ENCODE results near the gene MALRD1. TPM values are rescaled to one million over a fixed set of nuclear protein-coding genes. Genes with fewer than 3 reads are reported as not detected.
A peak's percentile ranks its signal among the peaks of the same experiment; 100 is the strongest.

Gene MALRD1
- total RNA-seq, 1 experiment from 2014 or later: not detected

- no peak for DNase-seq (ENCODE audit: low read depth)
Measured at GRCh38 chr10:19638896-19639233, 590.3 kb downstream of the MALRD1 start.

DNA sequence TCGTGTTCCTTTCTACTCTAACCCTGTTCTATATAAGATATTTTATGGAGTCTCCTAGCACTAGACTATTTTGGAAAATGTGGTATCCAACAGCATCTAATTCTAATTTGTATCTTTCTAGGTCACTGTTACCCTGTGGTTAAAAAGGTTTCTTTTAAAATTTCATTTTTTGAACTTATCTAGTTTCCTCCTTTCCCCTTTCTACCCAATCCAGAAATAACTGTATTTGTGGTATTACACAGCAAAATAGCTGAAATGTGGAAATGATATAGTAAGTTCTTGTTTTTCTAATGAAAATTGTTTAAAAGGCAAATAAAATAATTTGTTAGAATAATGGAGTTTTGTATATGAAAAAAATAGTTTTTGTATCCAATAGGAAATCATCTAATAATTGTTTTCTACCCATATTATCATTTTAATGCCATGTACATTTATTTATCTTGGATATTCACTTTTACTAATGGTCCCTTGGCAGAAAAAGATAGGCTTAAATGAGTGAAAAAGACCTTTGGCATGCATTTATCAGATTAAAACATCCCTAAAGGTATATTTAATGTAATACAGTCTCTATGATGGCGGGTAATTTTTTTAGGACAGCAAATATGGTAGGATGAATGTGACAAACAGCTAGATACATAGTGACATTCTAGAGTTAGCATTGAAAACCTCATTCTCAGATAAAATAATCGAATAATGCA is 592.1 kb downstream of the MALRD1 start:
- DNase-seq (ENCODE audit: low read depth): no peak

GRCh38 chr10:19651549-19651948 is 602.9 kb downstream of the MALRD1 start:
- DNase-seq (ENCODE audit: low read depth): peak; percentile 75

DNA sequence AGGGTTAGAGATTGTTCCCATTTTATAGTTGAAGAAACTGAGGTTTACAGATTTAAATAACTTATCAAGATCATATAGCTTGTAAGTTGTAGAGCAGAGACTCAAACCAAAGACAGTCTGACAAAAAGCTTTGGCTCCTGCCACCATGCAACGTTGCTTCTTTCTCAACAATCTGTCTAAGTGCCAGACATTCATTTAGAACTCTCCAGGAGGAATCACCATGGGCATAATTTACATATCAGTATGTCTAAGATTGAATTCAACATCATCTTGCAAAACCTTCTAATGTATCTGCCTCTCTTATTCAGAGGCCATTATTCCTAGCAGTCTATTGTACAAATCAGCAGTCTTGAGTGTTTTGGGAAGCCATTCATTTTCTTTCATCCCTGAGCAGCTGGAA is 604.1 kb downstream of the MALRD1 start:
- DNase-seq (ENCODE audit: low read depth): no peak

DNA sequence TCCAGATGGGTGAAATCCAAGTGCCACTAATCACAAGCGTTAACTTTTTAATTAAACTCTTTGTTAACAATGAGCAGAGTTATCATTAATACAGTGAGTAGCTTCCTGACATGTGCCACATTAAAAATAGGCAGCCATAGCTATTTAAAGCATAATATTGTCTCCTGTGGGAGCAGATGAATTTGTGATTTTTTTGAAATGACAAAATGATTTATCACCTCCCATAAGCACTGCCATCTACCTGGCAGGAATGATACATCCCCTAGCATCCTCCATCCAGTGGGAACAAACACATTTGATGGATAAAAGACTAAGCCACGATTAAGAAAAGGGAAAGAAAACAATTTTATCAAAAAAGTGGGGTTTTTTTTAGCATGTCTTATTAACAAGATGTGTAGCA is 605.3 kb downstream of the MALRD1 start:
- no peak for DNase-seq (ENCODE audit: low read depth)

GRCh38 chr10:19654576-19654975 is 606.0 kb downstream of the MALRD1 start:
- peak; percentile 85 for DNase-seq (ENCODE audit: low read depth)

GRCh38 chr10:19656420-19657042 is 607.9 kb downstream of the MALRD1 start:
- DNase-seq (ENCODE audit: low read depth): no peak

GRCh38 chr10:19658131-19658530 is 609.5 kb downstream of the MALRD1 start:
- DNase-seq (ENCODE audit: low read depth): no peak

DNA sequence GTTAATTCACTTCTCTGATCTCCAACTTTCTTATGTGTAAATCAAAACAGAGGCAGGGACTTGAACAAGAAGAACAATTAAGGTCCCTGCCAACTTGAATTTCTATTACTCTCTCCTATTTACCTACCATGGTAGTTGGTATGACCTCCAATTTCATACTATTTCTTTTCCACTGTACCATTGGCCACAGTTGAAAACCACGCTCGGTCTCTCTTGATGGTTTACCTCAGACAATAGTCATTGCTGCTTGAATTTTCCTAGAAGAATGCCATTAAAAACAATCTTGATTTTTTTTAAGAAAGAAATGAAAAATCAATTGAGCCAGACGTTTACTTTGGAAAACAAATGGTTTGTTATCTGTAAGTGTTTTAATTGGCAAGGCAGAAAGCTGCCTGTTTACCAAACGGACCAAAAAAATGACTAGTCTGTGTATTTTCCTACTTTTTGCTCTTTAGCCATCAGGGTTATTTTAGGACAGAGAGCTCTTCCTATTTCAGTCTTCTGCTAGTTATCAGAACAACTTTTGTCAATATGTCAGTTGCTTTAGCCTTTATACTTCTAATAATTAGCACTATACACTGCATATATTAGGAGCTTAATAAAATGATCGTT is 610.1 kb downstream of the MALRD1 start:
- no peak for DNase-seq (ENCODE audit: low read depth)

DNA sequence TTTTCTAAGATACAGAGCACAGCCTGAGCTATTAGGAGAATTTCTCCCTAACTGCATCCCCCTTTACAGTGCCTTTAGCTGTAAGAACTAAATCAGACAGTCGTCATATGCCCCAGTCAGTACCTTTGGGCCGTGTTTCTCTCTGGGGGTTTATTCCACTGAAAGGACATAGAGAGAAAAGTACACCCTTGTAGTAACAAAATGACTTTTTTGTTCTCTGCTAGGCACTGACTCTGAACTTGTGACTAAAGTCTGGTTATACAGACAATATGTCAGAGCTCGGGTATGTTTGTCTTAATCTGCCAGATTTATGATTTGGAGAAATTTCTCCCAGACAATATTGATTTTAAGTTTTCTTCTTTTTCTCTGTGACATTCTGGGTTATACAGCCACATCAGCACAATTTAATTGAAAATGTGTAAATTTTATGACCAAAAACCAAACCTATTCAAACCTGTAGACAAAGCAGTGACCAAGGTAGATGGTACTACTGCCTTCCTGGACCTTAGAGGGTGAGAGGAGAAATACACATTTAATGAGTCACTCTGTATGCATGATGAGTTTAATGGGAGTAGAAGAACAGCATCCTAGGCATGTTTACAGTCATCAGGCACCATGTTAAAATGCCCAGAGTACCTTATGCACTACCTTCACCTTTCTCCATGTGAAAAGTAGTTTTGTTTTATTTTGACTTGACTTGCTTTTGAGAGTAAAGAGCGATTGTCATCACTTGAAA is 611.5 kb downstream of the MALRD1 start:
- DNase-seq (ENCODE audit: low read depth): no peak

DNA sequence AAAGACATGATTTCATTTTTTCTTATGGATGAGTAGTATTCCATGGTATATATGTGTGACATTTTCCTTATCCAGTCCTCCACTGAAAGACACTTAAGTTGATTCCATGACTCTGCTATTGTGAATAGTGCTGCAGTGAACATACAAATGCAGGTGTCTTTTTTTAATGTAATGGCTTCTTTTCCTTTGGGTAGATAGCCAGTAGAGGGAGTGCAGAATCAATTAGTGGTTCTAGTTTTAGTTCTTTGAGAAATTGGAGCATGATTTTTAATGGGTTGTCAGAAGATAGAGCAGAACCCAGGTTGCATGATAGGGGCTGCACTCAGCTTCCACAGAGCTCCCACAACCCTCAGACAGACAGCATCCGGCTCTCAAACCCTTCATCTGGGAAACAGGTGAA is 614.7 kb downstream of the MALRD1 start:
- no peak for DNase-seq (ENCODE audit: low read depth)

GRCh38 chr10:19668116-19668515 is 619.5 kb downstream of the MALRD1 start:
- no peak for DNase-seq (ENCODE audit: low read depth)

DNA sequence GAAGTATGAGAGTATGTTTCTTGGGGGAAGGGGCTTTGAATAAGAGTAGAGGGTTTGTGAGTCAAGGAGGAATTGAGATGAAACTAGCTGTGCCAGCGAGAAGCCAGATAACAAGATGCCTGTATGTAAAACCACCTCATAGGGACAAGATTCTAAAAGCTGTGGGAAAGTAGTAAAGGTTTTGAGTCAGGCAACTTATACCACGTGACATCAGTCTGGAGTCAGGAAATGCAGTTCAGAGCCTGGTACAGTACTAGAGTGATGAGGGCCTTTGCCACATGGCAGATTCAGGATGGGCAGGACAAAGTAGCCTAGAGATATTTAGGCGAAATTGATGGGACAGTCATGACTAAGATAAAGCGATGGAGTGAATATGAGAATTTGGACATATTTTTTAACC is 627.5 kb downstream of the MALRD1 start:
- DNase-seq (ENCODE audit: low read depth): no peak

DNA sequence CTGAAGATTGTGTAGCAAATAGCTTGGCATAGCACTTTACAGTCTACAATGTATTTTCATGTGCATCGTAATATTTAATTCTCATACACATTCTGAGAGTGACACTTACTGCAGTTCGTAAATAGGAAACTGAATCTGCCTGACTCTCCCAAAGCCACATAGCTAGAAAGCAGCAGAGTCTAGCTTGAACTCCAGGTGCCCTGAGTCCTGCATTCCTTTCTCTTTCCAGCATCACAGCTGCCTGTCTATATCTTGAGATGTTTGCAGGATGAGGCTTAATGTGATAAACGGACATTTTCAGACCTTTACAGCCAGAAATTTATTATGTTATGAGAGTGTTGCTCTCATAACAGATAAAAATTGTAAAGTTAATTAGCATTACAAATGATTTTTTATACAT is 634.8 kb downstream of the MALRD1 start:
- peak; percentile 24 for DNase-seq (ENCODE audit: low read depth)

DNA sequence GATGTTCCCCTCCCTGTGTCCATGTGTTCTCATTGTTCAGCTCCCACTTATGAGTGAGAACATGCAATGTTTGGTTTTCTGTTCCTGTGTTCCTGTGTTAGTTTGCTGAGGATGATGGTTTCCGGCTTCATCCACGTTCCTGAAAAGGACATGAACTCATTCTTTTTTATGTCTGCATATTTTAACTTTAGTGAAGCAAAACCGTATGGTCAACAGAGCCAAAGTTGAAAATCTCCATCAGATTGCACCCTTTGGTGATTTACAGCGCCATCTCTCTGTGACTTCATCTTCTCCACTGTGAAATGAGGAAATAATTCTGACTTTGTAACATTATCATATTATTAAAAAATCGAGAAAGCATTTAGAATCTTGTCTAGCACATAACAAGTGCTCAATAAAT is 635.4 kb downstream of the MALRD1 start:
- no peak for DNase-seq (ENCODE audit: low read depth)

DNA sequence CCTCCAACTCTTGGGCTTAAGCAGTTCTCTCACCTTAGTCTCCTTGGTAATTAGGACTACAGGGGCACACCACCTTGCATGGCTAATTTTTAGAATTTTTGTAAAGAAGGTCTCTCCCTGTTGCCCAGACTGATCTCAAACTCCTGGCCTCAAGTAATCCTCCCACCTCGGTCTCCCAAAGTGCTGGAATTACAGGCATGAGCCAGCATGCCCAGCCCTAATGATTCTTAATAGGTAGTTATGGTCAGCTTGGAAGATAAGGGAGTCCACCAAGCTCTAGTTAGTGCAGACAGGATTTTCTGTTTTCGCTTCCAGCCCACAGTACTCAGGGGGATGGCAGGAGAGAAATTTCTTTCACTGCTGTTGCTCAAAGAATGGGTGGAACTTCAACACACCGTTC is 639.7 kb downstream of the MALRD1 start:
- no peak for DNase-seq (ENCODE audit: low read depth)

- DNase-seq (ENCODE audit: low read depth): no peak
Measured at GRCh38 chr10:19689231-19689630, 640.6 kb downstream of the MALRD1 start.

GRCh38 chr10:19699299-19699698 is 650.7 kb downstream of the MALRD1 start:
- DNase-seq (ENCODE audit: low read depth): no peak

DNA sequence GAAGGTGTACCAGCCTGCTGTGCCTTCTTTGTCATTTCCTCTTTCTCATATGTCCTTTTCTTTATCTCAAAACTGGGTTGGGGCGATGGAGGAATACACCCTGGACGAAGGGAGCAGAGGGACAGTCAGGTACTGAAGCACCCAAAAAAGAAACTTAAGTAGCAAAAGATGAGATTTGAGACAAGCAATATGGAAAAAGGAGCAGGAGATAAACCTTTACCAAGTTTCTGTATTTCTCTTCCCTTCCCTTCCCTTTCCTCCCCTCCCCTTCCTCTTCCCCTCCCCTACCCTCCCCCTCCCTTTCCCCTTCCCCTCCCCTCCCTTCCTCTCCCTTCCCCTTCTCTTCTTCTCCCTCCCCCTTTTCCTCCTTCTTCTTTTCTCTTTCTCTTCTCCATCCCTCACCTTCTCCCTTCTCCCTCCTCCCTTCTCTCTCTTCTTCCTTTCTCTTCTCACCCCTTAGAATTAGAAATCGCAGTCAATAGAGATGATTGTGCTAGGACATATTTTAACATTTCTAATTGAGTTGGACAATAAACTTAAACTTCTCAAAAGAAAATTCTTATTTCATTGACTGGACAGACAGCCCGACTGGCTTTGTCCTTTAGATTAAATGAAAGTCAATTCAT is 652.9 kb downstream of the MALRD1 start:
- no peak for DNase-seq (ENCODE audit: low read depth)

GRCh38 chr10:19702215-19702614 is 653.6 kb downstream of the MALRD1 start:
- peak; percentile 90 for DNase-seq (ENCODE audit: low read depth)

GRCh38 chr10:19704544-19704943 is 655.9 kb downstream of the MALRD1 start:
- DNase-seq (ENCODE audit: low read depth): no peak

GRCh38 chr10:19705250-19705649 is 656.6 kb downstream of the MALRD1 start:
- DNase-seq (ENCODE audit: low read depth): no peak
